A673 (cell line): ENCODE measurements around the gene TMEM179B. TPM values are rescaled to one million over a fixed set of nuclear protein-coding genes. Genes with fewer than 3 reads are reported as not detected.
A peak's percentile ranks its signal among the peaks of the same experiment; 100 is the strongest.

ENCODE experiments used
- BruUV-seq: library from RNA; stranded (reverse); fragments of 400-500 nt; replicated peaks from 2 replicates; lab custom pipeline; 2021; lab: Mats Ljungman, UMichigan
- CTCF ChIA-PET: fragments of 300-600 bp; sonication (Branson Sonifier 250); formaldehyde crosslinking; loops from one replicate; lab custom pipeline; 2022; ENCODE audit warnings: antibody characterized with exemption; lab: Charles Lee
- POLR2A ChIA-PET: fragments of 300-600 bp; sonication (Branson Sonifier 250); formaldehyde crosslinking; loops from one replicate; lab custom pipeline; 2022; ENCODE audit warnings: antibody characterized with exemption; ENCODE audit not compliant: low non-redundant PET; lab: Charles Lee
- DNase-seq: peaks from one replicate; pipeline ENCODE4 v3.0.0-alpha.2; 2015; ENCODE audit warnings: low spot score
- H3K27ac ChIP-seq: fragments of 200-600 bp; sonication (generic); 2 replicates; pipeline ENCODE4 v1.5.1; 2016; ENCODE audit warnings: mixed run types, low read depth, mild to moderate bottlenecking, mixed read lengths, antibody characterized with exemption, low read length; ENCODE audit not compliant: poor library complexity, severe bottlenecking
- H3K27me3 ChIP-seq: fragments of 200-600 bp; sonication (generic); replicated peaks from 2 replicates; pipeline ENCODE4 v1.6.1; 2017; ENCODE audit warnings: mixed run types, low read depth, mild to moderate bottlenecking, mixed read lengths, antibody characterized with exemption, low read length; ENCODE audit not compliant: insufficient read depth, poor library complexity
- H3K36me3 ChIP-seq: fragments of 200-600 bp; sonication (generic); 2 replicates; pipeline ENCODE4 v1.6.1; 2016; ENCODE audit warnings: mixed run types, mild to moderate bottlenecking, mixed read lengths, antibody characterized with exemption, low read length; ENCODE audit not compliant: insufficient read depth, poor library complexity, severe bottlenecking
- H3K4me1 ChIP-seq: fragments of 200-600 bp; sonication (generic); 2 replicates; pipeline ENCODE4 v1.6.1; 2017; ENCODE audit warnings: mixed run types, mild to moderate bottlenecking, mixed read lengths, antibody characterized with exemption, low read length; ENCODE audit not compliant: insufficient read depth, poor library complexity, severe bottlenecking
- H3K4me3 ChIP-seq: fragments of 200-600 bp; sonication (generic); 2 replicates; pipeline ENCODE4 v1.5.1; 2016; ENCODE audit warnings: low read depth, mixed run types, mild to moderate bottlenecking, mixed read lengths, low read length; ENCODE audit not compliant: poor library complexity, severe bottlenecking
- H3K9me3 ChIP-seq: fragments of 200-600 bp; sonication (generic); 2 replicates; pipeline ENCODE4 v1.6.1; 2016; ENCODE audit warnings: mixed run types, low read depth, mild to moderate bottlenecking, mixed read lengths, antibody characterized with exemption, low read length; ENCODE audit not compliant: poor library complexity, severe bottlenecking
- CTCF ChIP-seq: fragments of 300-800, 200-600 bp; sonication (generic); conservative IDR thresholded peaks from 2 replicates; pipeline ENCODE4 v1.5.1; 2017; ENCODE audit warnings: low read depth, mild to moderate bottlenecking, antibody characterized with exemption, low read length, moderate library complexity, mixed read lengths
- EZH2 ChIP-seq: fragments of 200-600 bp; sonication (generic); IDR thresholded peaks from 2 replicates; pipeline ENCODE4 v1.6.1; 2017; ENCODE audit warnings: borderline replicate concordance, low read depth, mild to moderate bottlenecking, mixed read lengths, antibody characterized with exemption, low read length; ENCODE audit not compliant: poor library complexity, severe bottlenecking
- intact Hi-C: fragments of 100-400 bp; cut with micrococcal nuclease; formaldehyde crosslinking; loops from one replicate; pipeline ENCODE4 v1.10.0; 2022; ENCODE audit not compliant: unreplicated experiment
- microRNA-seq: library from miRNA; unstranded; fragments of <30 nt; microRNA quantifications from one replicate; pipeline ENCODE4 v1.2.0, GENCODE V29; 2021
- total RNA-seq: library from RNA; stranded (reverse); gene quantifications from 2 replicates; pipeline ENCODE4 v1.2.3, GENCODE V29; 2021

Gene TMEM179B
- total RNA-seq, 1 experiment from 2014 or later = 52.1 TPM

GRCh38 chr11:62839050-62839945, 52.1 kb downstream of the TMEM179B start, which contains the start of gene WDR74:
TSS of gene WDR74 (minus strand) at chr11:62839590. CDS start at chr11:62839570, 20 bp downstream.
- TF ChIP-seq EZH2 (no peak), CTCF (no peak)
- intact Hi-C loops = no loop called here
- ChIA-PET CTCF (interaction anchor here (0.6 kb wide), 1 partner anchor 53 kb away, joined by 4 read pairs; no protein-coding TSS in a partner anchor), POLR2A (interaction anchor here (0.6 to 0.7 kb wide), 2 partner anchors 53 to 109 kb away, joined by 3 to 4 read pairs; no protein-coding TSS in a partner anchor)
- peak; percentile 98 for DNase-seq
- H3K9me3 ChIP-seq = no peaks in the 10 kb centered on the region
- peak within 1 kb of the TSS; percentile 81 for H3K4me3 ChIP-seq
- H3K27me3 ChIP-seq = no peaks in the 10 kb centered on the region
- BruUV-seq = no TSS peak
- peaks cover 17% of the 10 kb centered on the region for H3K4me1 ChIP-seq
- H3K27ac ChIP-seq = peak within 1 kb of the TSS; percentile 83
- H3K36me3 ChIP-seq = peaks cover 38% of the 10 kb centered on the region

Small RNA genes lying within 50 kb of the gene (microRNA-seq; reads per million reads assigned to microRNA genes)
- gene MIR6514 = 1.9 reads per million
- gene MIR6748 = not detected

Other genes starting within 250 kb of the TMEM179B start
- gene AHNAK, start 240.6 kb upstream of the TMEM179B start, total RNA-seq = 71.7 and 73.0 TPM in 2 replicates
- 1,804 and 1,817 TPM in 2 replicates for gene EEF1G, start 213.5 kb upstream of the TMEM179B start, total RNA-seq
- 27.3 and 27.6 TPM in 2 replicates for gene TUT1, start 195.9 kb upstream of the TMEM179B start, total RNA-seq
- gene MTA2, start 185.5 kb upstream of the TMEM179B start, total RNA-seq = 241 and 243 TPM in 2 replicates
- gene EML3, start 174.6 kb upstream of the TMEM179B start, total RNA-seq = 21.3 and 30.4 TPM in 2 replicates
- 1.1 and 1.3 TPM in 2 replicates for gene ROM1, start 174.1 kb upstream of the TMEM179B start, total RNA-seq
- 64.7 and 68.2 TPM in 2 replicates for gene B3GAT3, start 165.4 kb upstream of the TMEM179B start, total RNA-seq
- 475 and 489 TPM in 2 replicates for gene GANAB, start 140.8 kb upstream of the TMEM179B start, total RNA-seq
- gene INTS5, start 134.1 kb upstream of the TMEM179B start, total RNA-seq = 29.3 and 30.0 TPM in 2 replicates
- gene C11orf98, start 122.2 kb upstream of the TMEM179B start, total RNA-seq = 124 and 141 TPM in 2 replicates
- 59.7 and 68.8 TPM in 2 replicates for gene CSKMT, start 122.1 kb upstream of the TMEM179B start, total RNA-seq
- 28.0 and 29.0 TPM in 2 replicates for gene UQCC3, start 115.7 kb upstream of the TMEM179B start, total RNA-seq
- 7.1 and 7.8 TPM in 2 replicates for gene LBHD1, start 115.1 kb upstream of the TMEM179B start, total RNA-seq
- 143 and 147 TPM in 2 replicates for gene UBXN1, start 108.3 kb upstream of the TMEM179B start, total RNA-seq
- 0.37 and 0.52 TPM in 2 replicates for gene LRRN4CL, start 97.9 kb upstream of the TMEM179B start, total RNA-seq
- gene BSCL2, start 80.0 kb upstream of the TMEM179B start, total RNA-seq = 123 and 132 TPM in 2 replicates
- 0.45 and 0.72 TPM in 2 replicates for gene GNG3, start 79.7 kb upstream of the TMEM179B start, total RNA-seq
- gene HNRNPUL2, start 59.9 kb upstream of the TMEM179B start, total RNA-seq = 104 and 105 TPM in 2 replicates
- gene TTC9C, start 58.9 kb upstream of the TMEM179B start, total RNA-seq = 66.5 and 66.8 TPM in 2 replicates
- gene ZBTB3, start 33.2 kb upstream of the TMEM179B start, total RNA-seq = 12.0 and 13.1 TPM in 2 replicates
- gene POLR2G, start 25.8 kb upstream of the TMEM179B start, total RNA-seq = 159 and 166 TPM in 2 replicates
- 70.0 and 70.9 TPM in 2 replicates for gene TAF6L, start 16.0 kb upstream of the TMEM179B start, total RNA-seq
- 23.4 and 29.3 TPM in 2 replicates for gene TMEM223, start 4.6 kb downstream of the TMEM179B start, total RNA-seq
- 78.8 and 82.0 TPM in 2 replicates for gene NXF1, start 18.0 kb downstream of the TMEM179B start, total RNA-seq
- 29.2 and 38.1 TPM in 2 replicates for gene STX5, start 44.6 kb downstream of the TMEM179B start, total RNA-seq
- 0.77 TPM in 1 of 2 replicates, not detected in the other for gene TEX54, start 45.4 kb downstream of the TMEM179B start, total RNA-seq
- gene WDR74, start 52.2 kb downstream of the TMEM179B start, total RNA-seq = 147 and 155 TPM in 2 replicates
- 480 and 511 TPM in 2 replicates for gene SLC3A2, start 93.5 kb downstream of the TMEM179B start, total RNA-seq
- gene CHRM1, start 134.0 kb downstream of the TMEM179B start, total RNA-seq = 0.17 and 0.41 TPM in 2 replicates
- not detected in 2 replicates for gene SLC22A6, start 197.6 kb downstream of the TMEM179B start, total RNA-seq
- not detected in 2 replicates for gene SLC22A8, start 228.4 kb downstream of the TMEM179B start, total RNA-seq